Activated gamma-delta T cell treated with Interleukin-2 at 50 U/mL for 16 hours (primary cell): ENCODE measurements around the gene SORT1.
"Not testable (repeated sequence)": the region's sequence is repeated elsewhere in the genome, so short reads cannot be mapped to it uniquely, and the experiment has no call there.

ENCODE experiments used
- DNase-seq: peaks from one replicate; pipeline ENCODE4 v3.0.0-alpha.2; 2020

SORT1 gene

GRCh38 chr1:109379422-109379821 lies 18.3 kb downstream of the SORT1 start:
- DNase-seq = no peak

- DNase-seq = no peak
Measured at GRCh38 chr1:109377698-109378097, 20.0 kb downstream of the SORT1 start.

DNA sequence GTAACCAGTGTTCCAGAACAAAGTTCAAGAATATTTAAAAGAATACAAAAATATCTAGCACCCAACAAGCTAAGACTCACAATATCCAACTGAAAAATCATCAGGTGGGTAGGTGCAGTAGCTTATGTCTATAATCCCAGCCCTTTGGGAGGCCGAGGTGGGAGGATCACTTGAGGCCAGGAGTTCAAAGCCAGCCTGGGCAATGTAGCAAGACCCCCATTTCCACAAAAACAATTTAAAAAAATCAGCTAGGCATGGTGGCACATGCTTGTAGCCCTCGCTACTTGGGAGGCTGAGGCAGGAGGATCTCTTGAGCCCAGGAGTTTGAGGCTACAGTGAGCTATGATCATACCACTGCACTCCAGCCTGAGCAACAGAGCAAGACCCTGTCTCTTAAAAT lies 24.0 kb downstream of the SORT1 start:
- not testable (repeated sequence) for DNase-seq

GRCh38 chr1:109373126-109373525 lies 24.6 kb downstream of the SORT1 start:
- no peak for DNase-seq

DNA sequence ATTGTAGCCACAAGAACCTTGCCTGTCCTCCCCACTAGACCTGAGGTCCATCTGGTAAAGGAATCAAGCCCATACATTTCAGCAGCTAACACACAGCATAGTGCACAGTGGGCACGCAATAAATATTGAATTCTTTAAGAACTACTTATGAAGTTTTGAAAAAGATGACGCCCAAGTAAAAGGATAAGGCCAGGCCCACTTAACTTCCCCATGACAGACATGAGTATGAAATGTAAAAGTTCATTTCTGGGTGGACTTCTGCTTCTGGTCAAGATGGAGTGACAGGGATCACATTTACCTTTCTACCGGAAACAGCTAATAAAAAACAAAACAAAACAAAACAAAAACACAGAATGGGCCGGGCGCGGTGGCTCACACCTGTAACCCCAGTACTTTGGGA lies 25.4 kb downstream of the SORT1 start:
- DNase-seq = no peak

- DNase-seq = no peak
Measured at GRCh38 chr1:109371341-109371739, 26.4 kb downstream of the SORT1 start.

GRCh38 chr1:109370712-109371340 lies 26.9 kb downstream of the SORT1 start:
- DNase-seq = no peak

DNA sequence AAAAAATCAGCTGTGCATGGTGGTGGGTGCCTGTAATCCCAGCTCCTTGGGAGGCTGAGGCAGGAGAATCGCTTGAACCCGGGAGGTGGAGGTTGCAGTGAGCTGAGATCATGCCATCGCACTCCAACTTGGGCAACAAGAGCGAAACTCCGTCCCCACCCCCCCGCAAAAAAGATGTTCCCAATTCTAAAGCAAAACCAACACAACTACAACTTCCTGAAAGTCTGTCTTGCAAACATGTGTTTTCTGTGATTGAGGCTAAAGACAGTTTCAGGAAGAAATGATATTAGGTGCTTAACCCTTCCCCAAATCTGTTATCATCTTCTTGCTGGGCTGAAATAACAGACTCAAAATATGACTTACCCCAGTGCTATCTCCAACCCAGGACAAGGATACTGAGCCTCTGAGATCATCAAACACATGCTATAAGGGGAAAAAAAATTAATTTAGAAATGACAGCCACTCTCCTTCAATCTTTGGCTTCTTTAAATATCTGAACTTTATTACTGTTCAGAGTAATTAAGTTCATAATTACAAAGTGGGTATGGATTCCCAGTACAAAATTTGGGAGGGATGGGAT lies 28.5 kb downstream of the SORT1 start:
- DNase-seq = no peak

- no peak for DNase-seq
Measured at GRCh38 chr1:109368464-109368863, 29.3 kb downstream of the SORT1 start.

DNA sequence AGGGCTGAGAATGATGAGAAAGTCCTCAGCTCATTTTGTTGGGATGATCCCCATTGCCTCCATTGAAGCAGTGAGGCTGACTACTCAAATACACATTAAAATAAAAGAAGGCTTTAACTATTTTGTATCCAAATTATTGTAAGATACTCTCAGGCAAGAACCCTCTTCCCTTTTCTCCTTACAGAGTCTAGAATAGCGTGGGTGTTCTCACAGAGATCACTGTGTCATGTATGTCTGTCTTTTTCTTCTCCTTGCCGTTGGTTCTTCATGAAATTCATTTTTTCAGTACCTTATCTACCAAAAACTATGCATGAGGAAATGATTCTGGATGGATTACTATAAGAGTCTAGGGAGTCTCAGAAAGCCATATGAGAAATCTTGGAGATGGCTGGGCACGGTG lies 30.1 kb downstream of the SORT1 start:
- no peak for DNase-seq

DNA sequence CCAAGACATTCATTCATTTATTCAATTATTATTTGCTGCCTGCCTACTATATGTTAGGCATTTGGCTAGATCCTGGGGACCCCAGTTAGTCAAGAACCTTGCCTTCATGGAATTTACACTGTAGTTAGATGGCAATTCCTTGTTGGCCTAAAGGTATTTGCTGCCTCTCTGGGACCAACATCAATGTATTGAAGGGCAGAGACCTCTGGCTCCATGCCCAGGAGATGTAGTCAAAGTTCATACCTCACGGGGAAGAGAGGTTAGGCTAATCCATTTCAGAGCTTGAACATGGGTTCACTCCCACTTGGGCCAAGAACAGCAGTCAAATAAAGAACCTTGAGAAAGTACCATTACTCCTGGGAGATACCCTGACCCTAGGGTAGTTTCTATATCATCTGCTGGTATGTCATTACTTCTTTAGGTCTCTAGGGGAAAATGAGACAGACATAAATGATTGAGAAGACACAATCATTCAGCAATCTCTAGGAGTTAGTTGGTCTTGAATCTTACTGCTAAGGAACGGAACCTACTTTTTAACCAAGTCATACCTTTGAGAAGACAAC lies 32.0 kb downstream of the SORT1 start:
- DNase-seq = no peak

- no peak for DNase-seq
Measured at GRCh38 chr1:109361649-109362048, 36.1 kb downstream of the SORT1 start.

DNA sequence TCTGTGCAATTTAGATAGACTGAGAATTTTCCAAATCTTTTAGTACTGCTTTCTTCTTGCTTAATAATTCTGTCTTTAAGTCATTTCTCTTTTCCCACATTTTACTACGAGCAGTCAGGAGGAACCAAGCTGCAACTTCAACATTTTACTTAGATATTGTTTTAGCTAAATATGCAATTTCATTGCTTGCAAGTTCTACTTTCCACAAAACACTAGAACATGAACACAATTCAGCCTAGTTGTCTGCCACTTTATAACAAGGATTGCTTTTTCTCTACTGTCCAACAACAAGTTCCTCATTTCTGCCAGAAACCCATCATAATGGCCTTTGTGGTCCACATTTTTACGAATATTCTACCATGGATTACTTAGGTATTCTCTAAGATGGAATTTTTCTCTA lies 36.6 kb downstream of the SORT1 start:
- DNase-seq = no peak

DNA sequence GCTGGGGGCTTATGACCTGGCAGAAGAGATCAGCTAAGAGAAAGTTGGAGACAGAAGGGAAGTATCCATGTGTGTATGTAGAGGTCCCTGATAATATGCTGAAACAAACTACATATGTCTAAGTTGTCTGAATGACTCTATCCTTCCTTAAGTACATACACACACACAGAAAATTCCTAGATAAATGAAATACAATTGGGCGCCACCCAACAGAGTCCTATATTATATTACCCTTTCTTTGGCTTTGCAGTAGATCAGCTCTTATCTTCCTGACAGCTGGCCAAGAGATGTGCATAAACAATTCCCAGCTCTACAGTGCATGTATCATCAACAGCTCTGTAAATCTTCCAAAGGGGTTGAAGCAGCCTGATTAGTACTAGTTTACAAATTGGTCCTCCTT lies 40.1 kb downstream of the SORT1 start:
- no peak for DNase-seq

DNA sequence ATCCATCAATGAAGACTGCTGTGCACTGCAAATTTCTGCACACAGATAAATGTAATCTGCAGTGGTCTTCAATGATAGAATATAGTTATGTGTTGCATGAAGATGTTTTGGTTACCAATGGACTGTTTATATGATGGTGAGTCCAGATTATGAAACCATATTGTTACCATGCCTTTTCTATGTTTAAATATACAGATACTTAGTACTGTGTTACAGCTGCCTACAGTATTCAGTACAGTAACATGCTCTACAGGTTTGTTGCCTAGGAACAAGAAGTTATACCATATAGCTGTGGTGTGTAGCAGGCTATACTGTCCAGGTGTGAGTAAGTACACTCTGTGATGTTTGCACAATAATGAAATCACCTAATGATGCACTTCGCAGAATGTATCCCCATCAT lies 40.8 kb downstream of the SORT1 start:
- no peak for DNase-seq

GRCh38 chr1:109356505-109356904 lies 41.2 kb downstream of the SORT1 start:
- no peak for DNase-seq

DNA sequence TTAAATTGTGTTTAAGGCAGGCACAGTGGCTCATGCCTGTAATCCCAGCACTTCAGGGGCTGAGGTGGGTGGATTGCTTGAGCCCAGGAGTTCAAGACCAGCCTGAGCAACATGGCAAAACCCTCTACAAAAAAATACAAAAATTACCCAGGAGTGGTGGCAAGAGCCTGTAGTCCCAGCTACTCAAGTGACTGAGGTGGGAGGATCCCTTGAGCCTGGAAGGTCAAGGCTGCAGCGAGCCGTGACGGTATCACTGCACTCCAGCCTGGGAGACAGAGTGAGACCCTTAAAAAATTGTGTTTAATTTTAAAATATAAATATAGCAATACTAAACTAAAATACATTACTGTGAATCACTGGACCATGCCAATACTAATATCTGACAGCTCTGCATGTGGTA lies 42.8 kb downstream of the SORT1 start:
- DNase-seq = no peak

DNA sequence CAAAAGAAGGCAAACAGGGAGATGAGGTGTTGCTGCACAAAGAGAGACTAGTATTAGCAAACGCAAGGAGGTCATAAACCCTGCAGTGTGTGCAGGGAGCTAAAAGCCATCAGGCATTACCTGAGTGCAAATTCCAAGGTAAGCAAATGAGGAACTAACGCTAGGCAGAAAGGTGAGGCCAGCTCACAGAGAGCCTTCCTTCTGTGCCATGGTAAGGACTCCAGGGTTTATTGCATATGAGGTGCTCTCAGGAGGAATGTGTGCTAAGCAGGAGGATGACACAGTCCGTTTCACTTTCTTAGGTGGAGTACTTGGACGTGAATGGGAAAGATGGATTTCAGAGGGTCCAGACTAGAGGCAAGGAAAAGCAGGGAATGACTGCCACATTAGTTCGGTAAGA lies 46.3 kb downstream of the SORT1 start:
- DNase-seq = no peak

DNA sequence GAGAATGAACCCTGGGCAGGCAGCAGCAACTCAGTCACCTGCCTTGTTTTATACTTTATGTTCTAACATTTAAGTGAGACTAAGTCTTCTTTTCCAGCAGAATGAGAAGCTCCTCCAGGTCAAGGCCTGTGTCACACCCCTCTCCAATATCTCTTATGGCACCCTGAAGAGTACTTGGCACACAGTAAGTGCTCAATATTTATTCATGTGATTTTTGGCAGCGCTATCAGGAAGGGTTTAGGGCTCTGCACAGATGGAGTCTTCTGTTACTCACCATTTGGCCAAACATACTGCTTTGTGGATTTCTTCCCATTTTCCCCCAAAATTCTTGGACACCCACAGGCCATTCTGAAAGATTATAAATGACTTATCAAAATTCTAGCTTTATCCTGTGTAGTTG lies 47.1 kb downstream of the SORT1 start:
- DNase-seq = no peak

- DNase-seq = no peak
Measured at GRCh38 chr1:109350182-109350581, 47.5 kb downstream of the SORT1 start.

DNA sequence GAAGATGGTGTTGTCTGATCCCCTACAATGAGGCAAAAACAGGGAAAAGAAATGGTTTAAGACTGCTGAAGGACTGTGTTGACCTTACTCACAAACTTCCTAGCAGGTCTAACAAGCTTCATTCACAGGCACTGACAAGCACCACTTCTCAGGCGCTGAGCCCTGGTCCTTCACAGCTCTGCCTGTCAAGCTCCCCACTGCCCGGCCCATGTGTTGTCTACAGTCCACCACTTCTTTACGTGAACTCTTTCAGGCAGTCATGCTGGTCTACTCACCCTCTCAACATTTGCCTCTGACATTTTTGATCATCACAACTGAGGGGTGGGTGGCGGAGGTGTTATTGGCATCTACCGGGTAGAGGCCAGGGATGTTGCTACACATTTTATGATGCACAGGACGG lies 50.2 kb downstream of the SORT1 start:
- no peak for DNase-seq

DNA sequence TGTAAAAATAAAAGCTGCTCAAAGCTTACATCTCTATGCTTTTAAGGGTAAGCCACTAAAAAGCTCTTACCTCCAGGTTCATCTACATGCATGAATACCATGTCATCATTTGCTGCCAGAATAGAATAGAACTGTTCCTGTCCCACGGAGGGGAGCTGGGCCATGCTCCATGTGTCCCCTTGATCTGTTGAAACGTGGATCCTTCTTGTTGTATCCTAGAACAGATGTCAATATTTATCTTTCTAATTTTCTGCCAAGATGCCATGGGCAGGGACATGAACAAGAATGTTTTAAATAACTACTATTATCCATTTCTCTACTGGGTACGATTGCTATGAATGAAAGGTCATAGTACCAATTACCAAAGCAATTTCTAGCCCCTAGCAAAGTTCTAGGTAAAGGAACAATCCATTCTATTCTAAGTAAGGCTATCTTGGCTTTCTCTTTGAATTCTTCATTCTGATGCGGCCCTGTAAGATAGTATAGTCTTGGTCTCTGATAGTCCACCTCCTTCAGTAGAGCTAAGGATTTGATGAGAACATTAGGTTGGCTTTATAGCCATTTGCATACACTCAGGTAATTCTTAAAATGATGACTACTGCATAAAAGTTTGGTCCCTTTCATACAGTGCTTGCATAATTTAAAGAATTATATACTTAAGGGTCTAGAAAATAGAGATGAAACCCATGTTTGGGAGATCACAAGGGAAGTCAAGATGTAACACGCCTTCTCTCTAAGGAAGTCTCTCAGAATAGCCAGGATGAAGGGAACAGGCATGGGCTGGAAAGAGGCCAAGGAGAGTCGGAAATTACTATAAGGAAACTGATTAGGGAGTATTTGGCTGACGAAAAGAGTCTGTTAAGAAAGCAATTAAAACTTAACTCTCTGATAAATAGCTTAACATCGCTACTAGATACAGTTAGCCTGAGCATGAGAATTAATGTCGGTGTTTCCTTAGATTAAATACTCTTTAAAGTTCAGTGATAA lies 55.5 kb downstream of the SORT1 start:
- no peak for DNase-seq

DNA sequence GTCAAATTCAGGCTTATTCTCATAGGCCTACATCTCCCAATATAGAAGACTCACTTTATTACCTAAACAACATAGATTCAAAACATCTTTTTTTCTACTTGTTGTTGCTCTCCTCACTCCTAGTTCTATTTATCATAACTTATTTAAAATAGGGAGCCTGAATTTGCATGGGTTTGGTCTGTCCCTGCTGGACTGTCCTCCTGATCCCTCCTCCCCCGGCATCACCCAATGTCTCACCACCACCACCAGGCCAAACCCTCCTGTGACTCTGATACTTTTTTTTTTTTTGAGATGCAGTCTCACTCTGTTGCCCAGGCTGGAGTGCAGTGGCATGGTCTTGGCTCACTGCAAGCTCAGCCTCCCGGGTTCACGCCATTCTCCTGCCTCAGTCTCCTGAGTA lies 59.1 kb downstream of the SORT1 start:
- no peak for DNase-seq

- DNase-seq = no peak
Measured at GRCh38 chr1:109338091-109338490, 59.6 kb downstream of the SORT1 start.
